HG02884 (cell line): ENCODE results near the gene MATN4.
"Not testable (repeated sequence)": the region's sequence is repeated elsewhere in the genome, so short reads cannot be mapped to it uniquely, and the experiment has no call there.

Experiments used
- ATAC-seq: cut with Tn5 transposase; IDR thresholded peaks from one replicate; pipeline ENCODE4 v1.9.1; 2021; ENCODE audit warnings: mild to moderate bottlenecking, moderate library complexity; ENCODE audit not compliant: unreplicated experiment

MATN4 gene, protein sequence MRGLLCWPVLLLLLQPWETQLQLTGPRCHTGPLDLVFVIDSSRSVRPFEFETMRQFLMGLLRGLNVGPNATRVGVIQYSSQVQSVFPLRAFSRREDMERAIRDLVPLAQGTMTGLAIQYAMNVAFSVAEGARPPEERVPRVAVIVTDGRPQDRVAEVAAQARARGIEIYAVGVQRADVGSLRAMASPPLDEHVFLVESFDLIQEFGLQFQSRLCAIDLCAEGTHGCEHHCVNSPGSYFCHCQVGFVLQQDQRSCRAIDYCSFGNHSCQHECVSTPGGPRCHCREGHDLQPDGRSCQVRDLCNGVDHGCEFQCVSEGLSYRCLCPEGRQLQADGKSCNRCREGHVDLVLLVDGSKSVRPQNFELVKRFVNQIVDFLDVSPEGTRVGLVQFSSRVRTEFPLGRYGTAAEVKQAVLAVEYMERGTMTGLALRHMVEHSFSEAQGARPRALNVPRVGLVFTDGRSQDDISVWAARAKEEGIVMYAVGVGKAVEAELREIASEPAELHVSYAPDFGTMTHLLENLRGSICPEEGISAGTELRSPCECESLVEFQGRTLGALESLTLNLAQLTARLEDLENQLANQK

DNA sequence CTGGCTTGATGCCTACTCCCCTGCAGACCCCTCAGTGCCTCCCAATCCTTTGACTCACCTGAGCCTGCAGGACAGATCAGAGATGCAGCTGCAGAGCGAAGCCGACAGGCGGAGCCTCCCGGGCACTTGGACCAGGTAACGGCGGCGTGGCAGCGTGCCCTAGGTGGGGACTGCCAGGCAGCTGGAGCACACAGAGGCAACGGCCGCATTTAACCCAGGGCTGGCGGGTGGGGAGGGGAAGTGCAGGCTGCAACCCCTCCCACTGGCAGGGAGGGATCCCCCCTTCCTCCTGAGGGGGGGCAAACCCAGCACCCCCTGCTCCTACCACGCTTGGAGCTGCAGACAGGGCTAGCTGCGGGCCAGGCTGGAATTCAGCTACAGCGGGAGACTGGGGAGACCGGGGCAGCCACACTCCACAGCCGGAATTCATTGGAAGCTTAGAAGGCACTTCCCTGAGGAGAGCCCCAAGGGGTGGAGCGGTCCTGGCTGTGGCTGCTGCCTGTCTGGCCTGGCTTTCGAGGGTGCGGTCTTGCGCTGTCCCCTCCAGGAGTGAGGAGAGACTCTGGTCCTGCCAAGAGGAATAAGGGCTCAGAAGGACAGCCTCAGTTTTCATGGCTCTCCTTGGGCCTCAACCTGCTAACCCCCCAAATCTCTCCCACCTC, at the start of gene MATN4:
TSS of gene MATN4 (minus strand) at position 183 of the 662 bp plus-strand sequence. CDS start 2,717 bp downstream, outside the sequence.
- ATAC-seq = no peak

GRCh38 chr20:45355209-45356084, 47.3 kb upstream of the MATN4 start:
- no peak for ATAC-seq

GRCh38 chr20:45354423-45355208, 46.5 kb upstream of the MATN4 start:
- ATAC-seq = no peak

- no peak for ATAC-seq
Observed at GRCh38 chr20:45353746-45354145, 45.6 kb upstream of the MATN4 start.

GRCh38 chr20:45352729-45353128, 44.6 kb upstream of the MATN4 start:
- no peak for ATAC-seq

DNA sequence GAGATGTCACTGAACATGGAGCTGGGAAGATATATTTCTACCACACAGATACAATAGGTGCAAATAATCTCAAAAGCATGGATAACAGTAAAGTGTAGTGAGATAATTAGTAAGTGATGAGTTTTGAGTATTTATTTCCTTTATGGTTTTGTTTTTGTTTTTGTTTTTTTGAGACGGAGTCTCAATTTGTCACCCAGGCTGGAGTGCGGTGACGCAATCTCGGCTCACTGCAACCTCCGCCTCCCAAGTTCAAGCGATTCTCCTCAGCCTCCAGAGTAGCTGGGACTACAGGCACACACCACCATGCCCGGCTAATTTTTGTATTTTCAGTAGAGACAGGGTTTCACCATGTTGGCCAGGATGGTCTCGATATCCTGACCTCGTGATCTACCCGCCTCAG, 42.7 kb upstream of the MATN4 start:
- ATAC-seq = not testable (repeated sequence)

GRCh38 chr20:45350217-45350616, 42.1 kb upstream of the MATN4 start:
- ATAC-seq = no peak

GRCh38 chr20:45347936-45348778, 40.1 kb upstream of the MATN4 start, which contains the start of gene SDC4:
SDC4 (minus strand) TSS chr20:45348424; CDS start chr20:45348384, 40 bp downstream.
- no peak for ATAC-seq

DNA sequence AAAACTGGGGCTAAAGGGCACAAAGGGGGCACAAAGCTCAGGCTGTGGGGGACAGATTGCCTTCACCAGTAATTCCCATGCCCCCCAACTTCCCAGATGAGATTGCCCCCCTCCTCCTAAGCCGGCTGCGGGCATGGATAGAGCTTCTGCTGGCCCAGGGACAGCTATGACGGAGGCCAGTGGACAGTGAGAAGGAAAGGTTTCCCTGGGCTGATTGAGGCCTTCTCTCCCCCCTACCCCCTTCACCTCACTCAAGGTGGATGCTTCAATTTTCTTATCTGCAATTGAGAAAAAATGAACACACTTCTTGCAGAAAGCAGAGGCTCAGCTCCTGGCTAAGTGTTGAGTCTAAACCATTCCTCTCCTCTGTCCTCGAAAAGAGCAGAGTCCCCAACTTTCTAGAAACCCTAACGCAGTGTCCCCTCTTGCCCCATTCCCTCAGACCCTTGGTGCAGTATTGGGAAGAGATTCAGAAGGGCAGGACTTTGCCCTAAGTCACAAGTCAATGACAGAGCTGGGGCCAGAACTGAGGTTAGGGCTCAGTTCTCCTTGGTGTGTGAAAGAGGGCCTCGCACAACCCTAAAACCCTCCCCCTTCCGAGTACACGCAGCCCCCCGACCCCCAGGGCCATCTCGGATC, 39.3 kb upstream of the MATN4 start:
- ATAC-seq = no peak

DNA sequence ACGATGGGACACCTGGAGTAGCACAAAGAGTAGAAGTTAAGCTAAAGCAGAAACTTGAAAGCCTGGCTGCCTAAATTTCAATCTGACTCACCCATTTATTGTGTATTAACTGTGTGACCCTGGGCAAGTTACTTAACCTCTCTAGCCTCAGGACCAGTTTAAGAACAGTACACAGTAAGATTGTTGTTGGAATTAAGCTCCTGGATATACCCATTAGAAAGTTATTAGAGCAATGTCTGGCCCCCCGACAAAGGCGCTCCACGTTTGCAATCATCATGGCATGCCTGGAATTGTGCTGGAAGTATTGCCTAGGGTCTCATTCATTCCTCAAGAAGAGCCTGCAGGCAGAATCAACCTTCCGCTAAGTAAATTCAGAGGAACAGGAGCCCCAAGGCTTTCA, 38.8 kb upstream of the MATN4 start:
- no peak for ATAC-seq

GRCh38 chr20:45346291-45346718, 38.2 kb upstream of the MATN4 start:
- ATAC-seq = no peak

- no peak for ATAC-seq
Observed at GRCh38 chr20:45345104-45345936, 37.2 kb upstream of the MATN4 start.

DNA sequence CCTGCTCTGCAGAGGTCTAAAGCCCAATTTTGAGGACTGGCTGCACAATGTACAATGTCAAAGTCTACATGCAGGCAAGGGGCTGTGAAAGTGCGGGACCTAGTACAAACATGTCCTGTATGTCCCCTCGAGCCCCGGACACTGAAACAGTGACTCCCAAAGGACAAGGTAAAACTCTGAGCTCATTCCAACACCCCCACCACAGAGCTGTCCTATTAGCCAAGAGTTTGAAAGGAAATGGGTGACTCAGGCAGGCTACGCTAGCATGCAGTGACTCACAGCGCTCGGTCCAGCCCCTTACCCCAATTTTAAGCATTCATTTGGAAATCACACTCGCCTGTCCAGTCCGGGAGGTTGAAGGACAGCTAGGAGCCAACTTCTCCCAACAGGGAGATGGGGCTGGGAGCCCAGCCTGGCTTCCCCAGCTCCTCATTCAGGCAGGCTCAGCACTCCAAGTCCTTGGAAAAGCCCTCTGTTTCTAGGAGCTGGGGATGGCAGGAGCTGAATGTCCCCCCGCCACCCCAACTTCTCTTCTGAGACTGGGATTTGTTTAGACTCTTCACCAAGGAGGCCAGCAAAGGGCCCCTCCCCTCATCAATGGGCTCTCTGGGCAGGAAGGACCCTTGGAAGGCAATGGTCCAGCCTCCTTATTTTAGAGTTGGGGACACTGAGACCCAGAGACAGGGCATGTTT, 36.2 kb upstream of the MATN4 start:
- ATAC-seq = no peak

DNA sequence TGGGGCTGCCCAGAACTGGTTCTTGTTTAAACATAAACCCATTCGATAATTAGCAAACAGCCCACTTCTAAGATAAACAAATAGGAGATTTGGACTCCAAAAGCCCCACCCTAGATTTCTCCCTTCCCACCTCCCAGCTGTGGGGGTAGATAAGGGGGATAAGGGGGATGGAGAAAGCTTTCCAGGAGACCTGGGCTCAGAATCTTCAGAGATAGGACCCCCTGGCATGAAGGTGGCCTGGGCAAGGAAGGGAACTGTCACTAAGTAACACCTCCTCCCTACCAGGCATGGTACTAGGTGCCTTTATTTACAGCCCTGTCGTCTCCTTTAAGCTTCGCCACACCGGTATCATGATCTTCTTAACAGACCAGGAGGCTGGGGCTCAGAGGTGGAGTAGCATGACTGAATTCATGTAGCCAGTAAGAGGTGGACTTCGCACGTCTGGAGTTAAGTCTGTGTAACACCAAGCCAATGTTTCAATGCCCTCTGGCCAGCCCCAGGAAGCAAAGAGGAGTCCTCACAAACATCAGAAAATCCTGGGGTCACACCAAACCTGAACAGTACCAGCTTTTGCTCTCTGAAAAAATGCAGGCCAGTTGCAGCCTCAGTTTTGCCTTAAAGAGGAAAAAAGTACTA, 35.6 kb upstream of the MATN4 start:
- ATAC-seq = no peak

- ATAC-seq = no peak
Observed at GRCh38 chr20:45342855-45343531, 34.9 kb upstream of the MATN4 start.
